IPS-NIHi11 (cell line): ENCODE data around the gene PCNX1.
A peak's percentile ranks its signal among the peaks of the same experiment; 100 is the strongest.

Experiments used
- DNase-seq: peaks from one replicate; pipeline ENCODE4 v3.0.0; 2012; ENCODE audit warnings: mixed read lengths, low spot score

The PCNX1 gene

DNA sequence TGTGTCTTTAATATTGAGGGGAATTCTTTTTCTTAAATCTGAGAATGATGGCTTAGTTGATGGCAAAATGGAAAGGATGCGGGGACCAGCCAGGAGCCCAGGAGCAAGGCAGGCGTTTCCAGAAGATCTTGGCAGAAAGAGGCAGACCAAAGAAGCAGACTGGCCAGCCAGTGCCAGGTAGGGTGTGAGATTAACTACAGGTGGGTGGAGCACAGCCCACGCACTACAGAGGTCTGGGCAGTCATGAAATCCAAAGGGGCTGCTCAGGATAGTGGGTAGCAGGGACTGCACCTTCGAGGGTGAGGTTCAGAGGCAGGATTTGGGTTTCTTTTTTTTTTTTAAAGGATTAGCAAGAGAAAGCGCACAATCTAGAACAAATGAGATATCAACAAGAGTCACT lies 17.7 kb upstream of the PCNX1 start:
- no peak for DNase-seq

DNA sequence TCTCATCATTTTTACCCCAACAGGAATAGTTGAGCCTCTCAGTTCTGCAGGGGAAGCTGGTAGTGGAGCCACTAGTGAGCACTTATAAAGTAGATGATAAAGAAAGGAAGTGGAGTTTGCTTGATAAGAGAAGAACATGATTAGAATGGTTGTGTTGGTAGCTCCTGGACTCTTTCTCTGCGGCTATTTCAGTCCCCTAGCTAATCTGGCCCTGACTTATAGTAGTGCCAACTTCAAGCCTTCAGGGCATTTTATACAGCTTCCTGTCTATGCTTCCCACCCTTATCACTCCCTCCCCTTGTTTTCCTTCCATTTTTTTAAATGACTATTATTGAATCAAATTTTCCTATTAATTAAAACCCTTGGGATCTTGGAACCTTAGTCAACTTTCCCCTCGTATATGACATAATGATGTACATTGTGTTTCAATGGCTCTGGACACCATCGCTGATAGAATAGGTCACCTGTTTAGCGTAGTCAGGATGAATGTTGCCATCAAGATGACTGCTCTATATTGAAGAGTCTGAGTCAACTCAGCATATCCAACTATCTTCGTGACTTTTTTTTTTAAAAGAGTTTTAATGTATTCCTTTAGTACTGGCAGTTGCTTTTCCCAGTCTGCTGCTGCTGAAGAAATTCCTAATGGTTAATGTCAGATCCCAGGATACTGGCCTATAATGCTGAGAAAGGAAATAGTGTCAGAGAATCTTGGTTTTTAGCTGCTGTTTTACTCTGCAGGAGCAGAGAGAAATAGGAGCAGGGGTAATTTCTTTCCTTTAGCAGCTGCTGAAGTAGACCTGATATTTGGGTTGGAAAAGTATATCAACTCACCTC lies 16.2 kb upstream of the PCNX1 start:
- DNase-seq: no peak

DNA sequence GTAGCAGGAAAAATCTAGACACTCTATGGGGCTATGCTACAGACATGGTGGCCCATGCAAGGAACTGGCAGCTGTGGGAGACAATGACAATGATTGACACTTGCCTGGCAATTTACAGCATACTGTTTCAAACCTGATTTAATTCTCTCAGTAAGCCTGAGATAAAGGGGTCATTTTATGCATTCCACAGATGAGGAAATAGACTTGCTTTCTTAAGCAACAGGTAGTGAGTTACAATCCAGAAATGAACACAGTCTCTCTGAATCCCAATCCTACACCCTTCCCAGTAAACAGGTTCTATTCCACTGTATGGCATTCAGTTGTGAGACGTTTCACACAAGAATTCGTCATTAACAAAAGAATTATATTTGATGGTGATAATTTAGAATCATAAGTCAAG lies 15.5 kb upstream of the PCNX1 start:
- DNase-seq: no peak

DNA sequence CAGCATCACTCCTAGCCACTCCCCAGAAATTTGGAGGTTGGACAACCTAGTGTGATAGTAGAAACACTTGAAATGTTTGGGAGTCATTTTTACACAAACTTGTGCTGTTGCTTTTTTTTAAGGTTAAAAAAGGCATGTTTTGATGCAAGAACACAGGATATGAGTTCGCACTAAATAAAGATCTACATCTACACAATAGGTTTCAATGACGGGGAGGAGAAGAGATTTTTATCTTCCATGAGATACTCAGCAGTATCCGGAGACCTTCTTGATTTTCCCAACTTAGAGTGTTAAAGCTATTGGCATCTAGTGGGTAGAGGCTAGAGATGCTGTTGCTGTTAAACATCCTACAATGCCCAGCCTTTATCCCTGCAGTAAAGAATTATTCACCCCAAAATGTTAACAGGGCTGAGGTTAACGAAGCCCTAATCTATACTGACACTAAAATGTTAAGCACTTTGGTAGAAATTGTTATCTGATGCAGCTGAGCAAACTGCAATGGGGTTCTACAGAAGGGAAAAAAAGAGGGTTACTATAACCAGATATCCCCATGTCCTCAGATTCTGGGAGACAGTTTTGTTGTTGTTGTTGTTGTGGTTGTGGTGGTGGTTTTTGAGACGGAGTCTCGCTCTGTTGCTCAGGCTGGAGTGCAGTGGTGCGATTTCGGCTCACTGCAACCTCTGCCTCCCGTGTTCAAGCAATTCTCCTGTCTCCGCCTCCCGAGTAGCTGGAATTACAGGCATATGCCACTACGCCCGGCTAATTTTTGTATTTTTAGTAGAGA lies 14.0 kb upstream of the PCNX1 start:
- no peak for DNase-seq

DNA sequence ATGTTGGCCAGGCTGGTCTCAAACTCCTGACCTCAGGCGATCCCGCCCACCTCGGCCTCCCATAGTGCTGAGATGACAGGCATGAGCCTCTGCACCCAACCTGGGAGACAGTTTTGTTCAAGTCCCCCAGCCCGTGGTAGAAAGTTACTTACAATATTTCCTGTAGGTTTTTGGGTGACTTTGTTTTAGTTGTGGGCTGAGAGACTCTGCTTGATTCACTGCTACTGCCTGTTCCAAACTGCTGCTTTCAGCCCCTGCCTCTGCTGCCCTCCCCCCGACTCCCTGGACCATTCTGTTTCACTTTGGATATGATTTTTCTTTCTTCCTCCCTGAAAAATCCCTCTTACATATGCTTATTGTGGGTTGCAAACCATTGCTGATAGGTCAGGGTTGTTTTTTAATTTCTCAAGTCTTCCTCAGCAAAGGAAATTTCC lies 13.4 kb upstream of the PCNX1 start:
- DNase-seq: no peak

DNA sequence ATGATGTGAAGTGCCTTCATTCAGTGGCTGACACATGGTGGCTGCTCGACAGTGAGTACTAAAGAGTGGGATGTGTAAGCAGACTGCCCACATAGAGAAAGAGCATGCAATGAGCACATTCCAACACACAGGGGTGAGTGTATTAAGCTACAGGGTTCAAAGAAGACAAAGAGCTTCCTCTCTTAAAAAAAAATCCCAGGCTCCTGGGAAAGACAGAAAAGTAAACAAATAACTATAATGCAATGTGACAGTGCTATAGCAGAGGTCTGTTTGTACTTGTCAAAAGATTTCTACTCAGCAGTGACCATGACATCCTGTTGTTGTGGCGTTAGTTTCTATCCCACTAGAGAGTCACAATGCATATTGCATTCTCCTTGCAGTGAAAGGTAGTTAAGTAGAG lies 12.4 kb upstream of the PCNX1 start:
- DNase-seq: no peak

GRCh38 chr14:70896317-70896716 lies 10.9 kb upstream of the PCNX1 start:
- DNase-seq: no peak

DNA sequence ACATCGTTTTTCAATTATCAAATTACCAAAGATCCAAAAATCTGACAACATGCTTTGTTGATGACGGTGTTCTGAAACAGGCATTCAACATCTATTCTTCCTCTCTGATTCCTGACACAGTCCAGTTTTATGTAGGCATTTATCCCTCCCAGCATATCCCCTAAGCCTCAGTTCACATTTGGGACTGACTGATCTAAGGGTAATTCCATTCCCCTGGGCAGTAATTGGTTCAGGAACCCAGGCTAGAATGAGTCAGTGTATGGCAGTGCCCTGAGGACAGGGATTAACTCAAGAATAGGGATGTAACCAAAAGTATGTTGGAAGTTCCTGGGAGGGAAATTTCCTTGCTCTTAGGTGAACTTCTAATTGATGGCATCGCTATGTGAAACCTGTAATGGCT lies 10.3 kb upstream of the PCNX1 start:
- DNase-seq: no peak

- DNase-seq: no peak
Observed at GRCh38 chr14:70897464-70897863, 9.8 kb upstream of the PCNX1 start.

- no peak for DNase-seq
Observed at GRCh38 chr14:70898111-70898745, 9.0 kb upstream of the PCNX1 start.

- no peak for DNase-seq
Observed at GRCh38 chr14:70901269-70901668, 6.0 kb upstream of the PCNX1 start.

DNA sequence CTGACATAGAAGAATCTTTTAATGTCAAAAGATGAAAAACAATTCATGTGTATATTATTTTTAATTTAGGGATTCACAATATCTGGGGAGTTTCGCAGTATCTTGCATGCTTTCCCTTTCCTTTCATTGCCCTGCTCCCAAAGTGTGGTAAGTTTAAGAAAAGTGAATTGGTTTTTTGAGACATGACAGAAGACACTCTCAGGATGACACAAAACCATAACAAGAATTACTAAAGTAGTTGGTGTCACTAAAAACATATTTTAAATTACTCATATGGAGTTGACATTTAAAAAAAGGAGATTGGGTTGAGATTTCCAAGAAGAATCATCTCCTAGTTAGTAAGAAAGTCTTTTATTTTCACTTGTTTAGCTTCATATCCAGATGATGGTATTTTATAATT lies 5.1 kb upstream of the PCNX1 start:
- DNase-seq: no peak

DNA sequence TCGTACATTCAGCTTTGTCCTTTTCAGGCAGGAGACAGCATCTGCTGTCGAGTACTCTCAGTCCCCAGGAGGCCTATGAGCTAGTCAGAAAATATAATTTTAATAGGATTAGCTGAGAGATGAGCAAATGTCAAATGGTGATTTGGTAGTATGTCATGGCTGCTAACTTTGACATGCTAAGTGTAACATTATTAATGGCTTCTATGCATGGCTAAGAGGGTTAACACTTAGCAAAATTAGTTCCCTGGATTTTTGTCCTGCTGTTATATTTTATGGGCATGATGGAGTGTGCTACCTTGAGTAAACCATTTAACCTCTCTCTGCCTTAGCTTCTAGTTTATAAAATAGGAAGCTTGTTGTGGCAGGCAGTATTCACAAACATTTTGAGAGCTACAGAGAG lies 2.9 kb upstream of the PCNX1 start:
- DNase-seq: no peak

DNA sequence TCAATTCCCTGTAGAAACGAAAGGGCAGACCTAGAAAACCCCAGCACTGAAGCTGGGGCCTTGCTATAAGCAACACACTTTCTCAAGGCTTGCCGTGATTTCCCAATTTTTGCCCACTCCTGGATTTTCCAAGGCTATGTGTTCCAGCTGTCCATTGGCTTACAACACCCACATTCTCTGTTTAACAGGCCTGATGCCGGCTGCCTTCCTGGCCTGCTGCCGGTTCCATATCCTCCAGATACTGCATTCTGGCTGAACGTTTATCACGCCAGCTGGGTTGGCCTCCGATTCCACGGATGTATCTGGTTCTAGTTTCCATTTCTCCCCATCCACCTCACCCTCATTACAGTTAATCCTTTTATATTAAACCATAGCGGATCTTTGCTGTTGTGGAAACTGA lies 2.0 kb upstream of the PCNX1 start:
- no peak for DNase-seq

DNA sequence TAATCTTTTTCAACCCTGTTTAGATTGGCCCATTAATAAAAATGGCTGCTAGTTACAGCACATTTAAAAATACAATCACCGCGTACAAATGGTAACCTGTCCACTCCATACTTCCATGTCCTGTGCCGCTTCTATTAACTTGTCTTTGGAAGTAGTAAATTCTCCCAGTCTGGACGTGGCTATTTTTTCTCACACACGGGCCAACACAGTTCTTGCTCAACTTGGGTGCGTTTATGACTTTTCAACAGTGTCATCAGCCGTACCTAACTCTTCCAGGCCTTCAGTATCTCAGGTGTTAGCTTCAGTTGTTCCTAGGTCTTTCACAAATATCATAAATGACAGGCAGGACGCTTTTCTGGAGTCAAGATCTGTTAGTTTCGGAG lies 475 bp upstream of the PCNX1 start:
- no peak for DNase-seq

DNA sequence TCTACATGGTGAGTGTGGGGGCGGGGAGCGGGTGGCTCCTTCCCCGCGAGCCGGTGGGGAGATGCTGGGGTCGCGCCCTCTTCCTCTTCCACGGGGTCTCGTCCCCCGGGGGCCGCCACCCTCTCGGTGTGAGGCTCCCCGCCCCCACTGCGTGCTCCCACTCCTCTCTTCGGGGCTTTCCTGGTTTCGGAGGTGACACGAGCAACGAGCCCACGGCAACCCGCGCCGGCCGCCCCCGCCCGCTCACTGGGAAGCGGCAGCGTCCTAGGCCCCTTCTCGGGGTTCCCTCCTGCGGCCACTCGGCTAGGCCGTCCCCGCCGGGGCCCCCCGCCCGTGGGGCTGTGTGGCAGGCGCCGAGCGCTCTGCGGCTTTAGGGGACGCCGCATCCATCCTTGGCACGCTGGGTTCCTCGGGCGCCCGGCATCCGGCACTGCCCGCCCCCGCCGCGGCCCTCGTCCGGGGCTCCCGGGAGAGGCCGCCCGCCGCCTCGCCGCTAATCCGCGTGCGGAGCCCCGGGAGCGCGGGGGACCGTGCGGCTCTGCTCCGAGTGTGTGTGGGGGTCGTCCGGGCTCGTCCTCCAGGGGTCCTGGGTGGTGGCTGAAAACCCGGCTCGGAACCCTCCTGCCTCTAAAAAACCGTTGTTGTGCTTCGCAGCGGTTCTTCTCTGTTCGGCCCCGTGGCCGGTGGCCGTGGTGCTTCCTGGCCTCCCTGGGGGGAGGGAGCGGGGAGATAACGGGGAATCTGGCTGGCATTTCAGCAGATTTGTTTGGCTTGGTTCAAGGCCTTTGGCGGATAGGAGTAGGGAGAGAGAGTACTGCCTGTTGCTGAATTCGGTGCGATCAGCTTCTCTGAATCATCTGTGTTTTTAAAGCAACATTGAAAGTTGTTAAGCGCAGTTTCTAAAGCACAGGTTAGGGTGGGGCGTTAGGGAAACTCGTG lies 1.0 kb downstream of the PCNX1 start:
- peak; percentile 56 for DNase-seq

GRCh38 chr14:70908935-70909641 lies 1.8 kb downstream of the PCNX1 start:
- DNase-seq: no peak

DNA sequence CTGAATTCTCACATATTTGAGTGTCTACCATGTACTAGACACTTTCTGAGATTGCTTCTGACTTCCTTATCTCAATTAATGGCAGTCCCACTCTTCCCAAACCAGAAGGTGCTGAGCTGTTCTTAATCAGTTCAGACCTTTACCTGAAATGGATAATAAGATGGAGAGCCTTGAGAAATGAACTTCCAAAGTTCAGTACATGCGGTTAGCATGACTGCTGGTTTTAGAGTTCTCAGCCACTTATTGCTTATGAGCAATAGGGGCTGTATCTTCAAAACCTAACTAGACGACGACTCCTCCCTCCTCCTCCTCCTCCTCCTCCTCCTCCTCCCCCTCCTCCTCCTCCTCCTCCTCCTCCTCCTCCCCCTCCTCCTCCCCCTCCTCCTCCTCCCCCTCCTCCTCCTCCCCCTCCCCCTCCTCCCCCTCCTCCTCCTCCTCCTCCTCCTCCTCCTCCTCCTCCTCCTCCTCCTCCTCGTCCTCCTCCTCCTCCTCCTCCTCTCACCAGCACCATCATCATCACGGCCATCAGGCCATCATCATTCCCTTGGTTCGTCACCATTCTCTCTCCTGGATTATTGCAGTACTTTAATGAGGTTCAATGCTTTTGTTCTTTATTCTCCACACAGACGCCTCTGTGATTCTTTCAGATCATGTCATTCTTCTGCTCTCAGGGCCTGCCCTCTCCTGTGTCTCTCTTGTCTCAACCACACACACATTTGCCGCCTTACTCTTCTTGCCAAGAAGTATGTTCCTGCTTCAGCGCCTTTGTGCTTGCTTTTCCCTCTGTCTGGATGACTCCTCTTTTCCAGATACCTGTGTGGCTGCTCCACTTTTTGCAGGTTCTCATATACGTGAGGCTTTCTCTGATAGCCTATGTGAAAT lies 2.7 kb downstream of the PCNX1 start:
- DNase-seq: no peak

DNA sequence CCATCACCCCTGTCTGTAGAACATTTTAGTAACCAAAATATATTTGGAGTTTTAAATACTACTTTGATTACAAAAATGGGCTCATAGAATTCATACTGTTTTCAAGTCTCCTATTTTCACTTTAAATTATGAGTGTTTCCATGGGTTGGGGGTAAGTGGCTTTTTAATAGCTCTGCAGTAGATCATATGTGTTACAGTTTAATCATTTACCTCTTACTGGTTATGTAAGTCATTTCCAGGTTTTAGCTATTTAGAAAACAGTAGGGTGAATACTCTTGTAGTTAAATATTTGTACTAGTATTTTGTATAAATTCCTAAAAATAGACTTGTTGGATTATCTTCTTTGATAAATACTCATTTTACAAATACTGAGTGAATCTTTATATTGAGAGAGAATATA lies 8.2 kb downstream of the PCNX1 start:
- no peak for DNase-seq

- DNase-seq: no peak
Observed at GRCh38 chr14:70916300-70916699, 9.0 kb downstream of the PCNX1 start.
